Measurements from ENCODE around the gene TLX3.
A peak's percentile ranks its signal among the peaks of the same experiment; 100 is the strongest.

- peak; percentile 42 for TF ChIP-seq EZH2phosphoT487 (IDR thresholded peaks at IDR 0.05; ENCODE audit: low read depth, severe bottlenecking, unreplicated experiment)
- TF ChIP-seq CTCF (IDR thresholded peaks at IDR 0.05; ENCODE audit: poor library complexity) = no peak
- TF ChIP-seq EZH2 (IDR thresholded peaks at IDR 0.05; ENCODE audit: borderline replicate concordance) = peak; percentile 99
Observed at GRCh38 chr5:171316258-171317121, 7.4 kb downstream of the TLX3 start.
